ENCODE results near the gene CCDC24.

Gene CCDC24

GRCh38 chr1:44021581-44022321 is 30.4 kb downstream of the CCDC24 start:
- no peak for DNase-seq (ENCODE audit: low read depth)
- TF ChIP-seq CTCF (IDR thresholded peaks at IDR 0.05; ENCODE audit: insufficient read depth, low read depth, low read length, missing control alignments), result no peak
- H3K4me3 ChIP-seq (ENCODE audit: low read length), result no peak overlapping the region

GRCh38 chr1:44024031-44024902 is 32.9 kb downstream of the CCDC24 start:
- no peak overlapping the region for H3K4me3 ChIP-seq (ENCODE audit: low read length)
- no peak for TF ChIP-seq CTCF (IDR thresholded peaks at IDR 0.05; ENCODE audit: insufficient read depth, low read depth, low read length, missing control alignments)
- no peak for DNase-seq (ENCODE audit: low read depth)

GRCh38 chr1:44024903-44025525 is 33.6 kb downstream of the CCDC24 start:
- peak; percentile 83 for DNase-seq (ENCODE audit: low read depth)
- TF ChIP-seq CTCF (IDR thresholded peaks at IDR 0.05; ENCODE audit: insufficient read depth, low read depth, low read length, missing control alignments), result no peak

GRCh38 chr1:44025816-44026215 is 34.4 kb downstream of the CCDC24 start:
- H3K4me3 ChIP-seq (ENCODE audit: low read length), result no peak overlapping the region
- TF ChIP-seq CTCF (IDR thresholded peaks at IDR 0.05; ENCODE audit: insufficient read depth, low read depth, low read length, missing control alignments), result no peak
- peak; percentile 47 for DNase-seq (ENCODE audit: low read depth)

More at GRCh38 chr1:44024903-44025525, 33.6 kb downstream of the CCDC24 start:
- no peak overlapping the region for H3K4me3 ChIP-seq (ENCODE audit: low read length)

GRCh38 chr1:44027320-44027719 is 35.9 kb downstream of the CCDC24 start:
- H3K4me3 ChIP-seq (ENCODE audit: low read length), result no peak overlapping the region
- no peak for TF ChIP-seq CTCF (IDR thresholded peaks at IDR 0.05; ENCODE audit: insufficient read depth, low read depth, low read length, missing control alignments)
- no peak for DNase-seq (ENCODE audit: low read depth)

- DNase-seq (ENCODE audit: low read depth), result no peak
- H3K4me3 ChIP-seq (ENCODE audit: low read length), result peak overlapping the region; percentile 62
- no peak for TF ChIP-seq CTCF (IDR thresholded peaks at IDR 0.05; ENCODE audit: insufficient read depth, low read depth, low read length, missing control alignments)
Observed at GRCh38 chr1:44029260-44029910, 38.0 kb downstream of the CCDC24 start.
